Lower leg skin (tissue), 4 donors: ENCODE results near the gene HHEX. TPM values are rescaled to one million over a fixed set of nuclear protein-coding genes. Genes with fewer than 3 reads are reported as not detected.

ENCODE experiments used
- DNase-seq, 2 donors: peaks; one replicate each; pipeline ENCODE4 v3.0.0-alpha.2; 2019; ENCODE audit warnings: low spot score in 2 of 2
- H3K4me3 ChIP-seq: fragments of 200-600 bp; sonication (generic); 2 replicates; pipeline ENCODE4 v1.5.1; 2017; ENCODE audit warnings: mild to moderate bottlenecking, low read depth; ENCODE audit not compliant: poor library complexity, severe bottlenecking
- POLR2A ChIP-seq, 2 donors: fragments of 450-650 bp; IDR thresholded peaks; one replicate each; pipeline ENCODE4 v1.6.1; 2016 to 2017; ENCODE audit warnings: antibody characterized with exemption in 2 of 2, mild to moderate bottlenecking in 1 of 2, moderate library complexity in 1 of 2
- WGBS, 2 donors: methylation state at CpG; one replicate each; pipeline ENCODE4 v1.1.5; 2018; 5-methylcytosine and 5-hydroxymethylcytosine counted together
- intact Hi-C: fragments of 100-400 bp; cut with DNase I; formaldehyde crosslinking; loops from one replicate; pipeline ENCODE4 v1.15.0; 2023; ENCODE audit warnings: low total_unique reads
- total RNA-seq, 4 donors: library from RNA; depleted of rRNA; stranded (reverse); fragments of >200 nt; gene quantifications; one replicate each; pipeline ENCODE4 v1.1.0, GENCODE V29; 2016
- TF ChIP-seq, protein P1 (sequence below), 3 donors: fragments of 450-650 bp; IDR thresholded peaks; one replicate each; pipeline ENCODE4 v1.5.1; 2016; ENCODE audit warnings: antibody characterized with exemption in 3 of 3, mild to moderate bottlenecking in 3 of 3, moderate library complexity in 2 of 3

HHEX gene
- total RNA-seq, 4 donors from 2014 or later = 1.0 to 3.8 (median 2.7) TPM

DNA sequence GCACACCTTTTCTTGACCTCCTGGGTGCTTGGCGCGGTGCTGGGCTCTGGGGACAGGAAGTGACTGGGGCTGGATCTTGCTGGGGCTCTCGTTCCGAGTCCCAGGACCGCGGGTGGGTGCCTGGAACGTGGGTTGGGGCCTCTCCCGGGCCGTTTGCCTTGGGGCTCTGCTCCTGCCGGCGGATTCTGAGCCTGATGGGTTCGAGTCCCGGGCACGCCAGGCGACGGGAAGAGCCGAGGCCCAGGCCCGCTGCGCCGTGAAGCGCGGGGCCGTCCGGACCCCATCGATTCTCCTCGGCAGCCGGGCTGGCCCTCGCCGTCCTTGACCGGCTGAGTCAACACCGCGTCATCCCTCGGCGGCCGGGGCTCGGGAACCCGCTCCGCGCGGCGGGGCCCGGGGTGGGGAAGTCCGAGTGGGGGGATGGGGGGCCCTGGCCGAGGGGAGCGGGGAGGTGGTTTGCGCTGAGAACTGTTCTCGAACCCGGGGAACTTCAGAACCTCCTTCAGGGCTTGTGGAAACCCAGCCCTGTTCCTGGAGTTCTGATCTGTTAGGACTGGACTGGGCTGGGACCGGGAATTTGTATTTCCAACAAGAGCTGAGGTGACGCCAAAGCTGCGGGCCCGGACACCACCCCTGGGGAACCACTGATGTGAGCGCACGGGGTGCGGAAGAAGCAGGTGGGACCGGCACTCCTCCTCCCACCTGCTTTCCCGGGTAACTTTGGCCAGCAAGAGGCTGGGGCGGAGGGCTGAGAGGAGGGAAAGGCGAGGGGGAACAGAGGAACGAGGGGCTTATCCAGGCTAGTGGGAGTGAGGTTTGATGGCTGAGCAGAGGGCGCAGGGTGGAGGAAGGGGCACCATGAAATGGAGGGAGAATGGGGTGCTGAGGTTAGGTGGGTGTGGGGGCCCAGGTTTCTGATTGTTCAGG is 6.2 kb downstream of the HHEX start:
- intact Hi-C loops = loop anchor here (2.0 kb wide), 1 partner anchor 61 kb away; no protein-coding TSS in a partner anchor
- no peak for DNase-seq
- H3K4me3 ChIP-seq = no peak overlapping the region
- TF ChIP-seq, protein P1, sequence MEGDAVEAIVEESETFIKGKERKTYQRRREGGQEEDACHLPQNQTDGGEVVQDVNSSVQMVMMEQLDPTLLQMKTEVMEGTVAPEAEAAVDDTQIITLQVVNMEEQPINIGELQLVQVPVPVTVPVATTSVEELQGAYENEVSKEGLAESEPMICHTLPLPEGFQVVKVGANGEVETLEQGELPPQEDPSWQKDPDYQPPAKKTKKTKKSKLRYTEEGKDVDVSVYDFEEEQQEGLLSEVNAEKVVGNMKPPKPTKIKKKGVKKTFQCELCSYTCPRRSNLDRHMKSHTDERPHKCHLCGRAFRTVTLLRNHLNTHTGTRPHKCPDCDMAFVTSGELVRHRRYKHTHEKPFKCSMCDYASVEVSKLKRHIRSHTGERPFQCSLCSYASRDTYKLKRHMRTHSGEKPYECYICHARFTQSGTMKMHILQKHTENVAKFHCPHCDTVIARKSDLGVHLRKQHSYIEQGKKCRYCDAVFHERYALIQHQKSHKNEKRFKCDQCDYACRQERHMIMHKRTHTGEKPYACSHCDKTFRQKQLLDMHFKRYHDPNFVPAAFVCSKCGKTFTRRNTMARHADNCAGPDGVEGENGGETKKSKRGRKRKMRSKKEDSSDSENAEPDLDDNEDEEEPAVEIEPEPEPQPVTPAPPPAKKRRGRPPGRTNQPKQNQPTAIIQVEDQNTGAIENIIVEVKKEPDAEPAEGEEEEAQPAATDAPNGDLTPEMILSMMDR (IDR thresholded peaks at IDR 0.05) = no peak
- no peak for TF ChIP-seq POLR2A (IDR thresholded peaks at IDR 0.05)
- WGBS, 2 donors = 27 to 35% methylated on average over 55 to 59 of the region's 61 CpGs

DNA sequence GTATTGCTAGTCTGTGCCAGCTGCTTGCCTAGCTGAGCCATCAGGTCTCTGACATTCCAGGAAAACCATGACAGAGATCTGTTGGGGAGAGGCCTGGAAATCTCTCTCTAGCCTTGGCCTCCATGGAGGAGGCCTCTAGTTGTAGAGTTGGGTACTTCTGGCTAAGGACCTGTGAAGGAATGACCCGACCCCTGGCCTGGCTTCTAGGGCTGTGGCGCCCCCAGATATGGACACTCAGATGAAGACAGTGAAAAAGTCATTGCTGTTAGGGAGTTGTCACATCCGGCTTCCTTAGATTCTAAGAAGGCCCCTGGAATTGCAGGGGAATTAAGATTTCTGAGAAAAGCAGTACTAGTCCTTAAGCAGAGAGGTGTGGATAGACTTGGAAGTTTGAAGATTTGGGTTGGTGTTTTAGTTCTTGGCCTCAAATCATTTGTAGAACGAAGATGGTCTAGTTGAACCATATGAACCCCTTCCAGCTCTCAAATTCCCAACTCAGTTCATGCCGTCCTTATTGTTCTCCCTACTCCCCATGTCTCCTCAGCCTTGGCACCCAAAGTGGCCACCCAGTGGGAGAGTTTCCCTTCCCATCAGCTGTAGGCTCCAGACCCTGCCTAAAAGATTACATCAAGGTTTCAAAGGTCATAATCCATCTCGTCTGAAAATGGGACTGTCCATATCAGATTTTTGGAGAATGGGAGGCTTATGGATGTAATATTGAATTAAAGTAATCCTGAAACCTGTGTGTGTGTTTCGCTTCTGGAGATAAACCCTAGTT is 7.0 kb downstream of the HHEX start:
- H3K4me3 ChIP-seq = no peak overlapping the region
- no peak for DNase-seq
- no peak for TF ChIP-seq POLR2A (IDR thresholded peaks at IDR 0.05)
- TF ChIP-seq, protein P1 (IDR thresholded peaks at IDR 0.05) = no peak
- WGBS, 2 donors = 80 to 83% methylated on average over 7 of the region's 7 CpGs
- intact Hi-C loops = loop anchor here (2.0 kb wide), 1 partner anchor 60 kb away; no protein-coding TSS in a partner anchor

- intact Hi-C loops = loop anchor here (2.0 kb wide), 1 partner anchor 59 kb away; no protein-coding TSS in a partner anchor
- WGBS, 2 donors = 70 to 74% methylated on average over 7 of the region's 7 CpGs
- DNase-seq = no peak
- H3K4me3 ChIP-seq = no peak overlapping the region
- no peak for TF ChIP-seq POLR2A (IDR thresholded peaks at IDR 0.05)
- TF ChIP-seq, protein P1 (IDR thresholded peaks at IDR 0.05) = no peak
Observed at GRCh38 chr10:92697663-92698511, 8.1 kb downstream of the HHEX start.

DNA sequence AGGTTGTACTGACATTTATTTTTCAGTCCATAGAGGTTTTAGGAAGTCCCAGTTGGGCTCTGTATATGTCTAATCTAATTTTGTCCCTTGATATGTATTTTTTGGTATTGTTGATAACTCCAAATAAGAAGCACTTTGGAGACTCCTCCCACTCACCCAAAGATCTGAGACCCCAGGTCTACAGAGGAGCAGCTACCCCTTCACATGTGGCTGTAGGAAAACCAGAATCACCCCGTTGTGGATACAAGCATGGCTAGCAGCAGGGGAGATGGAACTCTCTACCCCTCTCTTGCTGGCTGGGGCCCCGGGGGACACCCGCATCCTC is 9.4 kb downstream of the HHEX start:
- intact Hi-C loops = no loop called here
- TF ChIP-seq, protein P1 (IDR thresholded peaks at IDR 0.05) = no peak
- TF ChIP-seq POLR2A (IDR thresholded peaks at IDR 0.05) = no peak
- DNase-seq = no peak
- 0 to 8% methylated on average over 3 of the region's 3 CpGs for WGBS, 2 donors
- H3K4me3 ChIP-seq = peak overlapping the region; percentile 18
